ENCODE data around the gene SLC24A3.

DNA sequence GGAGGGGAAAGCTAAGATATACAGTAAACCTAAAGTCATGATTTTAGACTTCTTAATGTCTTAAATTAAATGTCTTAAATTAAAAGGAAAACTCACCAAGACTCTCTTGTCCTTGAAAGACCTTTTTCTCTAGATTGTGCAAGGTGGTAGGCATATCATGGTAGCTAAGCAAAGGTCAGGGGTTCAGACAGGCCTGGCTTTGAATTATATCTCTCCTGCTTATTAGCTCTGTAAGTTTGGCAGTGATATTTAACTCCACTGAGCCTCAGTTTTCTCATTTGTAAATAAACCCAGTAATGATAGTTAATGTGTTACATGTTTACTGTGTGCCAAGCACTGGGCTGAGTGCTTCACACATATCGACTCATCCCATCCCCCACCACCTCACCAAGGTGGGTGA, 203.3 kb downstream of the SLC24A3 start:
- TF ChIP-seq, protein P1, sequence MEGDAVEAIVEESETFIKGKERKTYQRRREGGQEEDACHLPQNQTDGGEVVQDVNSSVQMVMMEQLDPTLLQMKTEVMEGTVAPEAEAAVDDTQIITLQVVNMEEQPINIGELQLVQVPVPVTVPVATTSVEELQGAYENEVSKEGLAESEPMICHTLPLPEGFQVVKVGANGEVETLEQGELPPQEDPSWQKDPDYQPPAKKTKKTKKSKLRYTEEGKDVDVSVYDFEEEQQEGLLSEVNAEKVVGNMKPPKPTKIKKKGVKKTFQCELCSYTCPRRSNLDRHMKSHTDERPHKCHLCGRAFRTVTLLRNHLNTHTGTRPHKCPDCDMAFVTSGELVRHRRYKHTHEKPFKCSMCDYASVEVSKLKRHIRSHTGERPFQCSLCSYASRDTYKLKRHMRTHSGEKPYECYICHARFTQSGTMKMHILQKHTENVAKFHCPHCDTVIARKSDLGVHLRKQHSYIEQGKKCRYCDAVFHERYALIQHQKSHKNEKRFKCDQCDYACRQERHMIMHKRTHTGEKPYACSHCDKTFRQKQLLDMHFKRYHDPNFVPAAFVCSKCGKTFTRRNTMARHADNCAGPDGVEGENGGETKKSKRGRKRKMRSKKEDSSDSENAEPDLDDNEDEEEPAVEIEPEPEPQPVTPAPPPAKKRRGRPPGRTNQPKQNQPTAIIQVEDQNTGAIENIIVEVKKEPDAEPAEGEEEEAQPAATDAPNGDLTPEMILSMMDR (IDR thresholded peaks at IDR 0.05) = no peak
- TF ChIP-seq EP300 (IDR thresholded peaks at IDR 0.05) = no peak
- no peak for TF ChIP-seq POLR2A (IDR thresholded peaks at IDR 0.05)
